ENCODE data around the gene SLC6A7.

- no peak for TF ChIP-seq CTCF (IDR thresholded peaks at IDR 0.05)
- TF ChIP-seq POLR2A (IDR thresholded peaks at IDR 0.05), result no peak
- TF ChIP-seq POLR2AphosphoS5 (IDR thresholded peaks at IDR 0.05), result peak in 1 of 2 donors; percentile 28
These were observed 9.4 kb upstream of the SLC6A7 start for GRCh38 chr5:150180241-150181026.

Measured in upper lobe of left lung (tissue), 4 donors.